Liver (tissue), 9 donors: Measurements from ENCODE around the gene SRGAP3. TPM values are rescaled to one million over a fixed set of nuclear protein-coding genes. Genes with fewer than 3 reads are reported as not detected.

Source experiments
- DNase-seq: peaks from one replicate; pipeline ENCODE4 v3.0.0-alpha.2; 2017; ENCODE audit warnings: low spot score
- H3K27ac ChIP-seq, 2 donors: one replicate each; pipeline ENCODE4 v1.7.0; 2013; ENCODE audit warnings: inconsistent platforms in 2 of 2, low read length in 2 of 2, control low read depth in 1 of 2, low read depth in 1 of 2, mild to moderate bottlenecking in 1 of 2
- H3K27me3 ChIP-seq, 4 donors: one replicate each; pipeline versions ENCODE4 v1.6.1 to v1.7.0; 2013; ENCODE audit warnings: low read length in 3 of 4, inconsistent platforms in 1 of 4, mild to moderate bottlenecking in 1 of 4, moderate library complexity in 1 of 4; ENCODE audit not compliant: control insufficient read depth in 4 of 4, insufficient read depth in 4 of 4
- H3K36me3 ChIP-seq, 4 donors: one replicate each; pipeline versions ENCODE4 v1.6.1 to v1.7.0; 2013; ENCODE audit warnings: low read length in 3 of 4, mild to moderate bottlenecking in 3 of 4, low read depth in 1 of 4, moderate library complexity in 1 of 4; ENCODE audit not compliant: control insufficient read depth in 4 of 4, insufficient read depth in 3 of 4
- H3K4me1 ChIP-seq, 4 donors: one replicate each; pipeline versions ENCODE4 v1.6.1 to v1.7.0; 2013; ENCODE audit warnings: low read length in 3 of 4, mild to moderate bottlenecking in 3 of 4, moderate library complexity in 1 of 4; ENCODE audit not compliant: control insufficient read depth in 4 of 4, insufficient read depth in 4 of 4
- H3K4me3 ChIP-seq, 3 donors: one replicate each; pipeline versions ENCODE4 v1.6.1 to v1.7.0; 2013; ENCODE audit warnings: low read length in 3 of 3, control low read depth in 1 of 3, low read depth in 1 of 3, mild to moderate bottlenecking in 1 of 3
- H3K9ac ChIP-seq, 2 donors: one replicate each; pipeline ENCODE4 v1.7.0; 2013; ENCODE audit warnings: low read length in 2 of 2, mild to moderate bottlenecking in 2 of 2, moderate library complexity in 2 of 2, control low read depth in 1 of 2, low read depth in 1 of 2
- H3K9me3 ChIP-seq, 4 donors: one replicate each; pipeline versions ENCODE4 v1.6.1 to v1.7.0; 2013; ENCODE audit warnings: low read length in 3 of 4; ENCODE audit not compliant: control insufficient read depth in 4 of 4
- ATF3 ChIP-seq: IDR thresholded peaks from 2 replicates; pipeline ENCODE4 v1.6.1; 2016; ENCODE audit warnings: antibody characterized with exemption
- CTCF ChIP-seq: fragments of 150-350 bp; IDR thresholded peaks from 2 replicates; pipeline ENCODE4 v1.5.1; 2017; ENCODE audit warnings: improper control_type of control experiment, low read depth, low read length; ENCODE audit not compliant: missing input control
- EGR1 ChIP-seq, 2 donors: IDR thresholded peaks; 2 replicates each; pipeline ENCODE4 v1.6.1; 2016 to 2018; ENCODE audit warnings: antibody characterized with exemption in 2 of 2, low read depth in 2 of 2
- FOXA1 ChIP-seq: IDR thresholded peaks from 2 replicates; pipeline ENCODE4 v1.6.1; 2016; ENCODE audit warnings: antibody characterized with exemption
- FOXA2 ChIP-seq: IDR thresholded peaks from 2 replicates; pipeline ENCODE4 v1.6.1; 2016; ENCODE audit warnings: antibody characterized with exemption
- GABPA ChIP-seq, 2 donors: IDR thresholded peaks in 1 of 2; conservative IDR thresholded peaks in 1 of 2; 2 replicates each; pipeline ENCODE4 v1.6.1; 2016; ENCODE audit warnings: antibody characterized with exemption in 2 of 2, mild to moderate bottlenecking in 1 of 2, moderate library complexity in 1 of 2
- HNF4A ChIP-seq, 2 donors: conservative IDR thresholded peaks; 2 replicates each; pipeline ENCODE4 v1.6.1; 2016; ENCODE audit warnings: antibody characterized with exemption in 2 of 2, mild to moderate bottlenecking in 2 of 2
- HNF4G ChIP-seq: IDR thresholded peaks from 2 replicates; pipeline ENCODE4 v1.6.1; 2016; ENCODE audit warnings: antibody characterized with exemption
- JUND ChIP-seq, 2 donors: IDR thresholded peaks; 2 replicates each; pipeline ENCODE4 v1.6.1; 2016; ENCODE audit warnings: antibody characterized with exemption in 2 of 2
- MAX ChIP-seq: IDR thresholded peaks from 2 replicates; pipeline ENCODE4 v1.6.1; 2016; ENCODE audit warnings: antibody characterized with exemption
- NR2F2 ChIP-seq: IDR thresholded peaks from 2 replicates; pipeline ENCODE4 v1.6.1; 2016; ENCODE audit warnings: antibody characterized with exemption
- RAD21 ChIP-seq, 2 donors: IDR thresholded peaks; 2 replicates each; pipeline ENCODE4 v1.6.1; 2016; ENCODE audit warnings: antibody characterized with exemption in 2 of 2, mild to moderate bottlenecking in 2 of 2
- REST ChIP-seq: IDR thresholded peaks from 2 replicates; pipeline ENCODE4 v1.6.1; 2016; ENCODE audit warnings: antibody characterized with exemption, mild to moderate bottlenecking
- RXRA ChIP-seq, 2 donors: IDR thresholded peaks; 2 replicates each; pipeline ENCODE4 v1.6.1; 2017 to 2018; ENCODE audit warnings: antibody characterized with exemption in 2 of 2, mild to moderate bottlenecking in 1 of 2
- SP1 ChIP-seq: IDR thresholded peaks from 2 replicates; pipeline ENCODE4 v1.6.1; 2018; ENCODE audit warnings: antibody characterized with exemption, mild to moderate bottlenecking
- TAF1 ChIP-seq: conservative IDR thresholded peaks from 2 replicates; pipeline ENCODE4 v1.6.1; 2016; ENCODE audit warnings: antibody characterized with exemption, mild to moderate bottlenecking
- YY1 ChIP-seq: IDR thresholded peaks from 2 replicates; pipeline ENCODE4 v1.6.1; 2016; ENCODE audit warnings: antibody characterized with exemption, mild to moderate bottlenecking
- ZBTB33 ChIP-seq: IDR thresholded peaks from 2 replicates; pipeline ENCODE4 v1.6.1; 2016; ENCODE audit warnings: antibody characterized with exemption
- WGBS: extraction: QIAGEN DNeasy Blood & Tissue Kit; methylation state at CpG from one replicate; pipeline ENCODE4 v1.1.7; 2013; 5-methylcytosine and 5-hydroxymethylcytosine counted together
- polyA plus RNA-seq, 2 donors: library from polyadenylated mRNA; stranded (reverse) in 1 of 2; unstranded in 1 of 2; fragments of 200-250 nt in 1 of 2; fragments of >200 nt in 1 of 2; fragmentation: Nextera tagmentation in 1 of 2; extraction: Ambion mirVana in 1 of 2; gene quantifications; one replicate each; pipeline versions ENCODE4 v1.2.1 to v1.2.3, GENCODE V29; 2013 to 2015
- total RNA-seq, 2 donors: library from RNA; depleted of rRNA; stranded (reverse); fragments of >200 nt; gene quantifications; one replicate each; pipeline ENCODE4 v1.2.3, GENCODE V29; 2014
- donor health status: healthy.
- donor health status: healthy.
- donor health status: healthy.
- donor health status: healthy.
- donor health status: healthy.

The SRGAP3 gene
- total and polyA plus RNA-seq, 4 donors: 0.61 to 4.2 (median 1.6) TPM

GRCh38 chr3:9257092-9257491 lies 7.6 kb upstream of the SRGAP3 start:
- Histone ChIP-seq H3K36me3 (no peaks in the 10 kb centered on the region), H3K9me3 (peaks cover 0 to 4% (median under 1%) of the 10 kb centered on the region in 4 donors), H3K4me1 (no peaks in the 10 kb centered on the region), H3K4me3 (no peak overlapping the region), H3K27ac (no peak overlapping the region), H3K27me3 (no peaks in the 10 kb centered on the region), H3K9ac (no peak overlapping the region)
- no peak for DNase-seq
- no peak for TF ChIP-seq CTCF
- TF ChIP-seq MAX: no peak
- TF ChIP-seq NR2F2: no peak
- TF ChIP-seq HNF4A (conservative IDR thresholded peaks at IDR 0.05): no peak
- no peak for TF ChIP-seq JUND (IDR thresholded peaks at IDR 0.05)
- no peak for TF ChIP-seq YY1
- WGBS: 95% methylated on average over 2 of the region's 2 CpGs

GRCh38 chr3:9255976-9256375 lies 6.5 kb upstream of the SRGAP3 start:
- no peaks in the 10 kb centered on the region for H3K27me3 ChIP-seq
- TF ChIP-seq JUND (IDR thresholded peaks at IDR 0.05) (no peak), CTCF (no peak), FOXA1 (no peak), ZBTB33 (no peak), ATF3 (no peak), SP1 (no peak), TAF1 (no peak), HNF4A (conservative IDR thresholded peaks at IDR 0.05) (no peak), YY1 (no peak), EGR1 (IDR thresholded peaks at IDR 0.05; ENCODE audit: low read depth in 2 of 2) (no peak), REST (no peak), GABPA (IDR thresholded peaks at IDR 0.05 in 1 of 2, conservative IDR thresholded peaks at IDR 0.05 in 1 of 2) (no peak), HNF4G (no peak), RAD21 (IDR thresholded peaks at IDR 0.05) (no peak), FOXA2 (no peak), MAX (no peak), NR2F2 (no peak), RXRA (IDR thresholded peaks at IDR 0.05) (no peak)
- WGBS: 92% methylated on average over 4 of the region's 4 CpGs
- peaks cover 0 to 4% (median under 1%) of the 10 kb centered on the region in 4 donors for H3K9me3 ChIP-seq
- no peak overlapping the region for H3K9ac ChIP-seq
- no peak overlapping the region for H3K4me3 ChIP-seq
- DNase-seq: no peak
- H3K36me3 ChIP-seq: no peaks in the 10 kb centered on the region
- H3K27ac ChIP-seq: no peak overlapping the region
- H3K4me1 ChIP-seq: no peaks in the 10 kb centered on the region
